HG02840 (cell line): Measurements from ENCODE around the gene TMEM185A.
"Not testable (repeated sequence)": the region's sequence is repeated elsewhere in the genome, so short reads cannot be mapped to it uniquely, and the experiment has no call there.

Experiments
- ATAC-seq: cut with Tn5 transposase; IDR thresholded peaks from one replicate; pipeline ENCODE4 v1.9.1; 2021; ENCODE audit warnings: mild to moderate bottlenecking, moderate library complexity, moderate number of reproducible peaks; ENCODE audit not compliant: unreplicated experiment, low FRiP score

The TMEM185A gene

GRCh38 chrX:149563359-149563758 lies 68.2 kb downstream of the TMEM185A start:
- ATAC-seq, result no peak

DNA sequence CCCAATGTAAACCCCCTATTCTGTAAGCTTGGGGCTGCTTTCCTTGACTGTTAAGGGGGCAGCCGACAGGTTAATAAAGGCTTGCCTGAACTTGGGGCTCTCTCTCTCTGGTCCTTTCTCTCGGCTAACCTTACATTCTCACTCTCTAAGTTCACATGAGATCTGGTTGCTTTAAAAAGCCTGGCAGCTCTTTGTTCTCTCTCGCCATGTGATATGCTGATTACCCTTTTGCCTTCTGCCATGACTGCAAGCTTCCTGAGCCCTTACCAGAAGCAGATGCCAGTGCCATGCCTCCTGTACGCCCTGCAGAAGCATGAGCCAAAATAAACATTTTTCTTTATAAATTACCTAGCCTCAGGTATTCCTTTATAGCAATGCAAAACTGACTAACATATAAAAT lies 76.3 kb downstream of the TMEM185A start:
- not testable (repeated sequence) for ATAC-seq

DNA sequence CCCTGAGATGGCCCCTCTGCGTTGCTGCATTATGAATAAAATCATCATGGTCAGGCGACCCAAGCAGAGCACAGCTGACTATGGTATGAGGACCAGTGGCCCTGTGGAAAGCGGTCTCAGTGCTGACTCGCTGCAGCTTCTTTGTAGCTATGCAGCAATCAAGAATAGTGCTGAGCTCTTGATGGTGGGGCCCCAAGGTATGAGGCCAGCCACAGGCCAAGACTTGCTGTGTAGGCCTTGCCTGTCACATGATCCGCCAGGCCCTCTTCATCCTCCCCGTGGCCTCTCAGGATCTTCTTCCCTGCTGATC lies 79.7 kb downstream of the TMEM185A start:
- ATAC-seq, result not testable (repeated sequence)

- not testable (repeated sequence) for ATAC-seq
These were observed 80.2 kb downstream of the TMEM185A start for GRCh38 chrX:149551245-149551938.

DNA sequence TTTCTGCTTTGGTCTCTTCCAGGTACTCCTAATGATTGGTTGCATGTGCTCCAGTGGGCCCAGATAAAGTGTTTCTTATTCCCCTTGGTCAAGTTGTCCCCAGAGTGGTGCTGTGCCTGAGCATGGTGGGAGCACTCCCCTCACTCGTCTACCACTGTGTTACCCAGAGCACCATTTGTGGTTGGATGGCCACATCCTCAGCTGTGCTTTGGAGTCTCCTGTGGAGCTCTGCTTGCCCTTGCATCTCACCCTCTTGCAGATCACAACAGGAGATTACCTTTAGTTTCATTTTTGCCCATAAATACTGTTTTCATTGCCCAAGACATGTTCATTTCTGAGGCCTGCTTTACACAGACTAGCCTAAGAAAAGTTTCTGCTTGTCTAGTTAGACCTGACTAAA lies 81.1 kb downstream of the TMEM185A start:
- not testable (repeated sequence) for ATAC-seq

DNA sequence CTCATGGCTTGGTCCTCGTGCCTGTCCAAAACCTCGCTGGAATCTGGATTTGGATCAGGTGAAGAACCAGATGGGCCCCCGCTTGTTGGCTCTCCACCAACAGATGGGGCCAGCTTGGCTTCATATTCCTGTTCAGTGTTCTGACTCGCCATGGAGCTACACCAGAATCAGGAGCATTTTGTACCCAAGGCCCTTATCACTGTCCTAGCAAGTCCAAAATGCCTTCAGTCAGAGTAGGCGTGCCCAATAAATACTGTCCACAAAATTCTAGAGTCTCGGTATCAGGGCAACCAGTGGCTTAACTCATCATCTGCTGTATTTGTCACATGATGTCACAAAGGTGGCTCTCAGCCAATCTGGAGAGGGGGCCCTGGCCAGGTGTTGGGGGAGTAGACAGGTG lies 81.9 kb downstream of the TMEM185A start, which contains the start of gene HSFX3:
Gene HSFX3, minus strand, starts transcription at position 224 of the 400 bp plus-strand sequence. Its CDS starts 72 bp downstream, at position 152.
- not testable (repeated sequence) for ATAC-seq

DNA sequence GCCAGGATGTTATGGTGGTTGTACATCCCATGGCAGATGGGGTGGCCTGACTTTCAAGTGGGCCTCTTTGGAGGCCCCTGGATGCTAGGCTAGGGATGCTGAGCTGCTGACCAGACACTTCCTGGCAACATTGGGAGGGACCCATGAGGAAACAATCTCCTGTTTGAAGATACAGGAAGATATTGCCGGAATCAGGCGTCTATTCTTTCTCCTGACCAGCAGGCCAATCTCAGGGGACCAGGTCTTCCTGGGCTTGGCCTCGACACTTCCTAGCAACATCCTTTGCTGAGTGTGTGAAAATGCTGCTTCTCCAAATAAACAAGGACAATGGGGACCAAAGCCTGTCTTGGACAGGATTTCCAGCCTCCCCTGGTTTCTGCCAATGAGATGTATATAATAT lies 83.8 kb downstream of the TMEM185A start:
- ATAC-seq, result not testable (repeated sequence)

GRCh38 chrX:149546962-149547361 lies 84.6 kb downstream of the TMEM185A start:
- ATAC-seq, result not testable (repeated sequence)
